Small intestine (tissue), 7 donors: Measurements from ENCODE around the gene ANXA2R. TPM values are rescaled to one million over a fixed set of nuclear protein-coding genes. Genes with fewer than 3 reads are reported as not detected.

Experiments used
- DNase-seq, 2 donors: peaks; one replicate each; pipeline versions ENCODE4 v3.0.0 to v3.0.0-alpha.2; 2013
- FAIRE-seq: peaks from 2 replicates; lab custom pipeline; 2012; peaks lifted over from hg19 to GRCh38; lab: Jason Lieb, UNC
- H3K27ac ChIP-seq, 3 donors: one replicate each; pipeline ENCODE4 v1.5.1; 2013; ENCODE audit warnings: low read length in 2 of 3, mild to moderate bottlenecking in 2 of 3, control low read depth in 1 of 3, inconsistent platforms in 1 of 3, low read depth in 1 of 3, moderate library complexity in 1 of 3
- H3K27me3 ChIP-seq, 3 donors: one replicate each; pipeline ENCODE4 v1.6.1; 2013; ENCODE audit warnings: low read length in 3 of 3, inconsistent platforms in 1 of 3; ENCODE audit not compliant: control insufficient read depth in 3 of 3, insufficient read depth in 3 of 3
- H3K36me3 ChIP-seq, 3 donors: one replicate each; pipeline ENCODE4 v1.6.1; 2013; ENCODE audit warnings: low read length in 3 of 3, inconsistent platforms in 1 of 3, low read depth in 1 of 3, mild to moderate bottlenecking in 1 of 3, moderate library complexity in 1 of 3; ENCODE audit not compliant: control insufficient read depth in 3 of 3, insufficient read depth in 2 of 3
- H3K4me1 ChIP-seq, 3 donors: one replicate each; pipeline ENCODE4 v1.6.1; 2013; ENCODE audit warnings: low read length in 2 of 3, inconsistent platforms in 1 of 3, low read depth in 1 of 3, mild to moderate bottlenecking in 1 of 3, moderate library complexity in 1 of 3; ENCODE audit not compliant: control insufficient read depth in 3 of 3, insufficient read depth in 2 of 3
- H3K4me3 ChIP-seq, 3 donors: one replicate each; pipeline ENCODE4 v1.5.1; 2013; ENCODE audit warnings: low read length in 3 of 3, control low read depth in 1 of 3, inconsistent platforms in 1 of 3, low read depth in 1 of 3, mild to moderate bottlenecking in 1 of 3, moderate library complexity in 1 of 3
- H3K9me3 ChIP-seq, 2 donors: one replicate each; pipeline ENCODE4 v1.6.1; 2013; ENCODE audit warnings: low read depth in 1 of 2, low read length in 1 of 2; ENCODE audit not compliant: control insufficient read depth in 2 of 2, insufficient read depth in 1 of 2
- WGBS, 3 donors: extraction: QIAGEN DNeasy Blood & Tissue Kit; methylation state at CpG; one replicate each; pipeline ENCODE4 v1.1.7; 2013; 5-methylcytosine and 5-hydroxymethylcytosine counted together
- polyA plus RNA-seq, 4 donors: library from polyadenylated mRNA; stranded (reverse) in 3 of 4; unstranded in 1 of 4; fragments of 200-250 nt in 3 of 4; fragments of 120-200 nt in 1 of 4; gene quantifications; one replicate each; pipeline versions ENCODE4 v1.2.1 to v1.2.3, GENCODE V29; 2013
- donor health status: healthy with polysubstance abuse.
- donor health status: control.
- donor health status: control.
- donor health status: Bipolar disorder and iron deficiency.
- donor health status: healthy.

Gene ANXA2R
- polyA plus RNA-seq, 4 donors: 0.67 to 5.1 (median 2.7) TPM

GRCh38 chr5:43019614-43020398 lies 20.3 kb downstream of the ANXA2R start:
- 5 to 8% (median 6%) methylated on average over 39 of the region's 39 CpGs for WGBS, 3 donors
- Histone ChIP-seq H3K4me1 (peaks cover 0 to 19% (median 2%) of the 10 kb centered on the region in 3 donors), H3K36me3 (no peaks in the 10 kb centered on the region), H3K4me3 (peak overlapping the region; percentile 9 to 62 (median 40)), H3K27ac (peak overlapping the region; percentile 31 to 89 (median 71)), H3K27me3 (peaks cover 0 to 90% (median 10%) of the 10 kb centered on the region in 3 donors), H3K9me3 (peaks cover 0 to 3% of the 10 kb centered on the region in 2 donors)
- DNase-seq (peak; percentile 86 to 88), FAIRE-seq (no peak)

DNA sequence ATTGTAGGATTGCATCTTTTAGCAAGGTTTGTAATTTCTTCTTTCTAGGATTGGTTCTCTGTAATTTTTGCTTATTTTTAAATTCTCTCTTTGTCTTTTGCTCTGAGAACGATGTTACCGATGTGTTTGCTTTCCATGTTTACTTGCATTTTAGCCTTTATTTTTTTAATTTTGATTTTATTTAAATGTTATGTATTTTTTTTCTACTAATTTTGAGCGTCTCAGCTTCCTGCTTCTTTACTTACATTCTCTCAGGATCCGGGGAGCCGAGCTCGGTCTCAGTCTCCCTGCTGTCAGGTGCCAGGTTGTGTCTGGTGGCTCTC lies 20.9 kb downstream of the ANXA2R start:
- peaks cover 0 to 89% (median 9%) of the 10 kb centered on the region in 3 donors for H3K27me3 ChIP-seq
- DNase-seq (no peak), FAIRE-seq (no peak)
- WGBS, 3 donors: 5 to 11% (median 11%) methylated on average over 6 of the region's 6 CpGs
- peak overlapping the region in 2 of 3 donors; percentile 40 to 62 for H3K4me3 ChIP-seq
- peaks cover 0 to 3% of the 10 kb centered on the region in 2 donors for H3K9me3 ChIP-seq
- H3K4me1 ChIP-seq: peaks cover 0 to 19% (median 2%) of the 10 kb centered on the region in 3 donors
- H3K36me3 ChIP-seq: no peaks in the 10 kb centered on the region
- peak overlapping the region; percentile 31 to 89 (median 75) for H3K27ac ChIP-seq

DNA sequence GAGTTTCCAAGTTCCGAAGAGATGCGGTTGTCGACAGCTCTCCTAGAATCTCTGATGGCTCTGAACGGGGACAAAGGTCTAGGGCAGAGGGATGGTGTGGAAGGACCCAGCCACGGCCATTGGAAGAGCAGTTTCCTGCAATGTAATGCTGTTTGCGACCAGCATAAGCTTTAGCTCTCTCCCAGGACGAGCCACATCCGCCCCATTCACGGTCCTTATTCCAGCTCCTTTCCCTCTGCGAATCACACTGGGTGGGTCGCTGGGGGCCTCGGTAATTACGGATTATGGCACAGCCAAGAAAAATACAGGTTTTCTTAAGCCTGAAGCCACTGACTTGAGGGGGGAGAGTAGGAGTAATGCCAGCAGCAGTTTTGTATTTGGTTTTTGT lies 22.7 kb downstream of the ANXA2R start:
- H3K4me1 ChIP-seq: peaks cover 0 to 19% (median 2%) of the 10 kb centered on the region in 3 donors
- peak overlapping the region; percentile 16 to 97 (median 83) for H3K27ac ChIP-seq
- DNase-seq (peak in 1 of 2 donors; percentile 26), FAIRE-seq (no peak)
- peak overlapping the region; percentile 29 to 70 (median 40) for H3K4me3 ChIP-seq
- peaks cover 0 to 78% (median 7%) of the 10 kb centered on the region in 3 donors for H3K27me3 ChIP-seq
- 3 to 6% (median 3%) methylated on average over 13 of the region's 13 CpGs for WGBS, 3 donors
- H3K9me3 ChIP-seq: peaks cover 0 to 3% of the 10 kb centered on the region in 2 donors
- H3K36me3 ChIP-seq: no peaks in the 10 kb centered on the region

- Histone ChIP-seq H3K4me3 (no peak overlapping the region), H3K27ac (no peak overlapping the region), H3K4me1 (peaks cover 0 to 19% (median 2%) of the 10 kb centered on the region in 3 donors), H3K36me3 (no peaks in the 10 kb centered on the region), H3K27me3 (peaks cover 0 to 76% (median 7%) of the 10 kb centered on the region in 3 donors), H3K9me3 (peaks cover 0 to 3% of the 10 kb centered on the region in 2 donors)
- no peak for FAIRE-seq
- 56 to 70% (median 61%) methylated on average over 5 of the region's 5 CpGs for WGBS, 3 donors
- no peak for DNase-seq
Measured at GRCh38 chr5:43016217-43016779, 23.8 kb downstream of the ANXA2R start.

DNA sequence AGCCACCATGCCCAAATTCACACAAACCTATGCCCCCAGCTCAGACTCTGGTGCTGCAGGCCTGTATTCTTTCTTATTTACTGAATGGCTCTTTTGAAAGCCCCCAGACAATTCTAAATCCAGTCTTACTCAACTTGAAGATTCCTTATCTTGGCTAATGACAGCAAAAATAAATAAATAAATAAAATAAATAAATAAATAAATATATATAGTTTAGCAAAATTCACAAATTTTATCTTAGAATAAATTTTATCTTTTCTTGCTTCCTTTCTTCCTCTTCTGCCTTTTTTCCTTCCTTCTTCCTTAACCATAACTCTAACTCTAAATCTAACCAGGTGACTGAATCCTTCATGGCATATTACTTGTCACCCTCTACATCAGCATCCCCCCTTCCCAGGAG lies 25.6 kb downstream of the ANXA2R start:
- DNase-seq: no peak
- Histone ChIP-seq H3K9me3 (peaks cover 0 to 3% of the 10 kb centered on the region in 2 donors), H3K27me3 (peaks cover 0 to 78% (median 2%) of the 10 kb centered on the region in 3 donors), H3K27ac (no peak overlapping the region), H3K36me3 (no peaks in the 10 kb centered on the region), H3K4me1 (peaks cover 0 to 16% (median 2%) of the 10 kb centered on the region in 3 donors), H3K4me3 (no peak overlapping the region)
- FAIRE-seq: no peak

- no peaks in the 10 kb centered on the region for H3K36me3 ChIP-seq
- WGBS, 3 donors: 45 to 59% (median 55%) methylated on average over 3 of the region's 3 CpGs
- DNase-seq: no peak
- peaks cover 0 to 8% (median 0%) of the 10 kb centered on the region in 3 donors for H3K4me1 ChIP-seq
- no peaks in the 10 kb centered on the region for H3K9me3 ChIP-seq
- no peak for FAIRE-seq
- H3K27ac ChIP-seq: peak overlapping the region in 2 of 3 donors; percentile 58 to 94
- H3K4me3 ChIP-seq: no peak overlapping the region
- H3K27me3 ChIP-seq: peaks cover 0 to 79% (median 0%) of the 10 kb centered on the region in 3 donors
Measured at GRCh38 chr5:43010935-43011315, 29.2 kb downstream of the ANXA2R start.

GRCh38 chr5:43008363-43009153 lies 31.6 kb downstream of the ANXA2R start:
- peaks cover 0 to 71% (median 2%) of the 10 kb centered on the region in 3 donors for H3K27me3 ChIP-seq
- no peak for FAIRE-seq

GRCh38 chr5:43007911-43008362 lies 32.2 kb downstream of the ANXA2R start:
- Histone ChIP-seq H3K36me3 (no peaks in the 10 kb centered on the region), H3K27me3 (peaks cover 0 to 75% (median 2%) of the 10 kb centered on the region in 3 donors), H3K4me3 (peak overlapping the region; percentile 40 to 51 (median 50)), H3K27ac (peak overlapping the region; percentile 55 to 94 (median 80)), H3K4me1 (peaks cover 0 to 8% (median 0%) of the 10 kb centered on the region in 3 donors), H3K9me3 (no peaks in the 10 kb centered on the region)
- 0 to 2% (median 1%) methylated on average over 25 of the region's 25 CpGs for WGBS, 3 donors
- DNase-seq: peak; percentile 73 to 74
- no peak for FAIRE-seq

More at GRCh38 chr5:43008363-43009153, 31.6 kb downstream of the ANXA2R start:
- Histone ChIP-seq H3K27ac (peak overlapping the region; percentile 55 to 94 (median 80)), H3K4me1 (peaks cover 0 to 8% (median 0%) of the 10 kb centered on the region in 3 donors), H3K9me3 (no peaks in the 10 kb centered on the region), H3K36me3 (no peaks in the 10 kb centered on the region), H3K4me3 (peak overlapping the region; percentile 17 to 51 (median 50))
- WGBS, 3 donors: 3% methylated on average over 35 of the region's 35 CpGs
- peak; percentile 87 to 91 for DNase-seq
